ENCODE measurements around the gene ZNF668.

The ZNF668 gene

GRCh38 chr16:31080756-31081419, 6.8 kb upstream of the ZNF668 start:
- no peak for DNase-seq

GRCh38 chr16:31080035-31080629, 6.1 kb upstream of the ZNF668 start:
- DNase-seq, result no peak

GRCh38 chr16:31079342-31079944, 5.4 kb upstream of the ZNF668 start:
- no peak for DNase-seq

GRCh38 chr16:31078597-31079341, 4.7 kb upstream of the ZNF668 start:
- DNase-seq, result no peak

- DNase-seq, result no peak
Observed at GRCh38 chr16:31077592-31078396, 3.8 kb upstream of the ZNF668 start.

- no peak for DNase-seq
Observed at GRCh38 chr16:31077024-31077423, 3.0 kb upstream of the ZNF668 start.

GRCh38 chr16:31076319-31076718, 2.3 kb upstream of the ZNF668 start:
- no peak for DNase-seq

GRCh38 chr16:31074814-31075183, 759 bp upstream of the ZNF668 start:
- no peak for DNase-seq

GRCh38 chr16:31073142-31073969, 684 bp downstream of the ZNF668 start:
- peak; percentile 40 for DNase-seq

- DNase-seq, result no peak
Observed at GRCh38 chr16:31072540-31073141, 1.4 kb downstream of the ZNF668 start.

GRCh38 chr16:31071861-31072260, 2.2 kb downstream of the ZNF668 start:
- peak; percentile 60 for DNase-seq

- DNase-seq, result no peak
Observed at GRCh38 chr16:31067342-31067741, 6.7 kb downstream of the ZNF668 start.

GRCh38 chr16:31064882-31065461, 9.1 kb downstream of the ZNF668 start:
- no peak for DNase-seq

- no peak for DNase-seq
Observed at GRCh38 chr16:31063843-31064611, 10.0 kb downstream of the ZNF668 start.

GRCh38 chr16:31063495-31063842, 10.6 kb downstream of the ZNF668 start:
- no peak for DNase-seq

GRCh38 chr16:31061813-31062440, 12.1 kb downstream of the ZNF668 start:
- no peak for DNase-seq

- DNase-seq, result no peak
Observed at GRCh38 chr16:31061126-31061812, 12.8 kb downstream of the ZNF668 start.

- no peak for DNase-seq
Observed at GRCh38 chr16:31055613-31056012, 18.4 kb downstream of the ZNF668 start.

GRCh38 chr16:31052114-31052513, 21.9 kb downstream of the ZNF668 start:
- no peak for DNase-seq
